Thyroid gland (tissue), 4 donors: ENCODE data around the gene FARS2.
"Not testable (repeated sequence)": the region's sequence is repeated elsewhere in the genome, so short reads cannot be mapped to it uniquely, and the experiment has no call there.

Source experiments
- CTCF ChIP-seq, 6 experiments: fragments of 200-600 bp in 3 of 6; fragments of 450-650 bp in 3 of 6; sonication (generic) in 3 of 6; IDR thresholded peaks; one replicate each; pipeline ENCODE4 v1.5.1; 2016 to 2019; ENCODE audit warnings: antibody characterized with exemption in 6 of 6, mild to moderate bottlenecking in 2 of 6, inconsistent platforms in 1 of 6, moderate library complexity in 1 of 6
- POLR2A ChIP-seq, 2 donors: fragments of 450-650 bp; IDR thresholded peaks; one replicate each; pipeline ENCODE4 v1.6.1; 2017; ENCODE audit warnings: antibody characterized with exemption in 2 of 2, mild to moderate bottlenecking in 2 of 2, moderate library complexity in 1 of 2

- not testable (repeated sequence) for TF ChIP-seq CTCF, POLR2A (IDR thresholded peaks at IDR 0.05)
Observed at GRCh38 chr6:5789426-5789825, 528.1 kb downstream of the FARS2 start.
